ENCODE measurements around the gene ODC1. TPM values are rescaled to one million over a fixed set of nuclear protein-coding genes. Genes with fewer than 3 reads are reported as not detected.

The ODC1 gene
- total RNA-seq, 1 donor from 2014 or later: 119 TPM

DNA sequence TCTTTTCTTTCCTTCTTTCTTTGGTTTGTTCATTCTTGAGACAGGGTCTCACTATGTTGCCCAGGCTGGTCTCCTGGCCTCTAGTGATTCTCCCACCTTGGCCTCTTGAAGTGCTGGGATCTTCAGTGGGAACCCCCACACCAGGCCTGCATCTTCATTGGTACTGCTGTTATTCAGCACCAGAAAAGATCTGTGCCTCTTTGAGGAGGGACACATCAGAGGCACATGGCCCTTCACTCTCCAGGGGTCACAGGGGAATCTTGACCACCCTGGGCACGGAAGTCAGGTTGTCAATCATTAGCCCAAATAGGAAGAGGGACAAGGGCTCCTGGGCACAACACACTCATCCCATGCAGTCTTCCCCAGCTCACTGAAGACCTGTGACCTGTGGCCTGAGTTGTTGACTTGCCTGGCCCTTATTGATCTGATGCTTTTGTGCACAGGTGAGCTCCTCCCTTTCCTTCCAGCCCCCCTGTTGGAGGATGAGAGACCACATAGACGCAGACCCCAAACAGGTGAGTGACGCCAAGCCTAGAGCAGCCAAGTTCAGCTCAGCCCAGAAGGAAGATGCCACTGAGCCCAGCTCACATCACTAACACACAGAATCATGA is 33.0 kb upstream of the ODC1 start:
- Mint-ChIP-seq H3K27me3 (ENCODE audit: low read depth, unreplicated experiment) (peaks cover 51% of the 10 kb centered on the region), H3K27ac (ENCODE audit: unreplicated experiment) (no peak overlapping the region), H3K9me3 (ENCODE audit: unreplicated experiment) (no peaks in the 10 kb centered on the region), H3K36me3 (ENCODE audit: low read depth, unreplicated experiment) (no peaks in the 10 kb centered on the region), H3K4me1 (ENCODE audit: low read depth, unreplicated experiment) (no peaks in the 10 kb centered on the region), H3K4me3 (ENCODE audit: unreplicated experiment) (no peak overlapping the region)
- Histone ChIP-seq H3K9me3 (ENCODE audit: insufficient read depth, low read depth, low read length) (no peaks in the 10 kb centered on the region), H2AFZ (ENCODE audit: low read depth, low read length) (no peak overlapping the region), H4K20me1 (ENCODE audit: insufficient read depth, low read length) (no peaks in the 10 kb centered on the region), H3K79me2 (ENCODE audit: insufficient read depth, low read length) (no peaks in the 10 kb centered on the region), H3K27me3 (ENCODE audit: insufficient read depth, low read length) (peaks cover 15% of the 10 kb centered on the region), H3K4me3 (ENCODE audit: insufficient read depth, low read depth, low read length) (no peak overlapping the region), H3K36me3 (ENCODE audit: insufficient read depth, low read length) (no peaks in the 10 kb centered on the region), H3K4me1 (ENCODE audit: insufficient read depth, low read length) (peaks cover 2% of the 10 kb centered on the region), H3K4me2 (ENCODE audit: low read length) (no peak overlapping the region), H3K9ac (ENCODE audit: low read length) (no peak overlapping the region), H3K27ac (ENCODE audit: low read depth, low read length) (no peak overlapping the region)
- TF ChIP-seq EZH2 (IDR thresholded peaks at IDR 0.05; ENCODE audit: insufficient read depth, low read length): no peak
- TF ChIP-seq, protein P1, sequence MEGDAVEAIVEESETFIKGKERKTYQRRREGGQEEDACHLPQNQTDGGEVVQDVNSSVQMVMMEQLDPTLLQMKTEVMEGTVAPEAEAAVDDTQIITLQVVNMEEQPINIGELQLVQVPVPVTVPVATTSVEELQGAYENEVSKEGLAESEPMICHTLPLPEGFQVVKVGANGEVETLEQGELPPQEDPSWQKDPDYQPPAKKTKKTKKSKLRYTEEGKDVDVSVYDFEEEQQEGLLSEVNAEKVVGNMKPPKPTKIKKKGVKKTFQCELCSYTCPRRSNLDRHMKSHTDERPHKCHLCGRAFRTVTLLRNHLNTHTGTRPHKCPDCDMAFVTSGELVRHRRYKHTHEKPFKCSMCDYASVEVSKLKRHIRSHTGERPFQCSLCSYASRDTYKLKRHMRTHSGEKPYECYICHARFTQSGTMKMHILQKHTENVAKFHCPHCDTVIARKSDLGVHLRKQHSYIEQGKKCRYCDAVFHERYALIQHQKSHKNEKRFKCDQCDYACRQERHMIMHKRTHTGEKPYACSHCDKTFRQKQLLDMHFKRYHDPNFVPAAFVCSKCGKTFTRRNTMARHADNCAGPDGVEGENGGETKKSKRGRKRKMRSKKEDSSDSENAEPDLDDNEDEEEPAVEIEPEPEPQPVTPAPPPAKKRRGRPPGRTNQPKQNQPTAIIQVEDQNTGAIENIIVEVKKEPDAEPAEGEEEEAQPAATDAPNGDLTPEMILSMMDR (IDR thresholded peaks at IDR 0.05; ENCODE audit: insufficient read depth, low read depth, low read length): no peak
- FAIRE-seq (no peak), DNase-seq (ENCODE audit: low read depth) (no peak)

DNA sequence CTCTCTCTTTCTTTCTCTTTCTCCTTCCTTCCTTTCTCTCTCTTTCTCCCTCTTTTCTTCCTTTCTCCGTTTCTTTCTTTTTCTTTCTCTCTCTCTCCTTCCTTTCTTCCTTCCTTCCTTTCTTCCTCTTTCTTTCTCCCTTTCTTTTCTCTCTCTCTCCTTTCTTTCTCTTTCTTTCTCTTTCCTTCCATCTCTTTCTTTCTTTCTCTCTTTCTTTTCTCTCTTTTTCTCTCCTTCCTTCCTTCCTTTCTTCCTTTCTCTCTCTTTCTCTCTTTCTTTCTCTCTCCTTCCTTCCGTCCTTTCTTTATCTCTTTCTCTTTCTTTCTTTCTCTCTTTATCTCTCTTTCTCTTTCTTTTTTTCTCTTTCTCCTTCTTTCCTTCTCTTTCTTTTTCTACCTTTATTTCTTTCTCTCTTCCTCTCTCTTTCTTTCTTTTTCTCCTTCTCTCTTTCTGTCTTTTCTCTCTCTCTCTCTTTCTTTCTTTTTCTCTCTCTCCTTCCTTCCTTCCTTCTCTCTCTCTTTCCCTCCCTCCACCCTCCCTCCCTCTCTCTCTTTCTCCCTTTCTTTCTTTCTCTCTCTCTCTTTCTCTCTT is 32.3 kb upstream of the ODC1 start:
- Histone ChIP-seq H3K9ac (ENCODE audit: low read length) (no peak overlapping the region), H3K4me2 (ENCODE audit: low read length) (no peak overlapping the region), H3K36me3 (ENCODE audit: insufficient read depth, low read length) (no peaks in the 10 kb centered on the region), H3K4me3 (ENCODE audit: insufficient read depth, low read depth, low read length) (no peak overlapping the region), H3K4me1 (ENCODE audit: insufficient read depth, low read length) (peaks cover 2% of the 10 kb centered on the region), H3K9me3 (ENCODE audit: insufficient read depth, low read depth, low read length) (no peaks in the 10 kb centered on the region), H3K27ac (ENCODE audit: low read depth, low read length) (no peak overlapping the region), H2AFZ (ENCODE audit: low read depth, low read length) (no peak overlapping the region), H3K27me3 (ENCODE audit: insufficient read depth, low read length) (peaks cover 15% of the 10 kb centered on the region), H3K79me2 (ENCODE audit: insufficient read depth, low read length) (no peaks in the 10 kb centered on the region), H4K20me1 (ENCODE audit: insufficient read depth, low read length) (no peaks in the 10 kb centered on the region)
- no peaks in the 10 kb centered on the region for H3K36me3 Mint-ChIP-seq (ENCODE audit: low read depth, unreplicated experiment)
- DNase-seq (ENCODE audit: low read depth): no peak
- H3K9me3 Mint-ChIP-seq (ENCODE audit: unreplicated experiment): no peaks in the 10 kb centered on the region
- TF ChIP-seq EZH2 (IDR thresholded peaks at IDR 0.05; ENCODE audit: insufficient read depth, low read length): no peak
- TF ChIP-seq, protein P1 (IDR thresholded peaks at IDR 0.05; ENCODE audit: insufficient read depth, low read depth, low read length): no peak
- no peak for FAIRE-seq
- no peaks in the 10 kb centered on the region for H3K4me1 Mint-ChIP-seq (ENCODE audit: low read depth, unreplicated experiment)
- H3K27ac Mint-ChIP-seq (ENCODE audit: unreplicated experiment): no peak overlapping the region
- peaks cover 54% of the 10 kb centered on the region for H3K27me3 Mint-ChIP-seq (ENCODE audit: low read depth, unreplicated experiment)
- H3K4me3 Mint-ChIP-seq (ENCODE audit: unreplicated experiment): no peak overlapping the region

DNA sequence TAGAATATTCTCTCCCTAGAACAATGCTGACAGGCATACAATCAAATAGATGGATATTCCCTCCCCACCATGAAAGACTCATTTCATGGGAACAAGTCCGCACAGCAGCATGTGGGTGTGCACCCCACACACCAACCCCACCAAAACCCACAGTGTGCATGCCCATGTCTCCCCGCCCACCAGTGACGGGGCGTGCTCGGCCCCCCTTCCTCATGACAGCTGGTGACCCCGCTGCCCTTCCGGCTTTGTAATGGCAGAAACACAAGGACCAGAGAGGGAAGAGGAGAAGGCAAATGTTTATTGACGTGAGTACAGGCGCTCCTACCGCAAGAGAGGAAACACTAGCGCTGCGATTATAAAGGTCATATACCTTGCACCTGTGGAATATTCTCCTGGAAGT is 30.8 kb upstream of the ODC1 start:
- Histone ChIP-seq H3K36me3 (ENCODE audit: insufficient read depth, low read length) (no peaks in the 10 kb centered on the region), H4K20me1 (ENCODE audit: insufficient read depth, low read length) (no peaks in the 10 kb centered on the region), H3K9me3 (ENCODE audit: insufficient read depth, low read depth, low read length) (no peaks in the 10 kb centered on the region), H2AFZ (ENCODE audit: low read depth, low read length) (no peak overlapping the region), H3K9ac (ENCODE audit: low read length) (no peak overlapping the region), H3K27me3 (ENCODE audit: insufficient read depth, low read length) (peaks cover 12% of the 10 kb centered on the region), H3K4me1 (ENCODE audit: insufficient read depth, low read length) (peaks cover 2% of the 10 kb centered on the region), H3K27ac (ENCODE audit: low read depth, low read length) (no peak overlapping the region), H3K4me3 (ENCODE audit: insufficient read depth, low read depth, low read length) (no peak overlapping the region), H3K79me2 (ENCODE audit: insufficient read depth, low read length) (no peaks in the 10 kb centered on the region), H3K4me2 (ENCODE audit: low read length) (no peak overlapping the region)
- Mint-ChIP-seq H3K27me3 (ENCODE audit: low read depth, unreplicated experiment) (peaks cover 57% of the 10 kb centered on the region), H3K36me3 (ENCODE audit: low read depth, unreplicated experiment) (no peaks in the 10 kb centered on the region), H3K4me1 (ENCODE audit: low read depth, unreplicated experiment) (no peaks in the 10 kb centered on the region), H3K27ac (ENCODE audit: unreplicated experiment) (no peak overlapping the region), H3K9me3 (ENCODE audit: unreplicated experiment) (no peaks in the 10 kb centered on the region), H3K4me3 (ENCODE audit: unreplicated experiment) (no peak overlapping the region)
- TF ChIP-seq, protein P1 (IDR thresholded peaks at IDR 0.05; ENCODE audit: insufficient read depth, low read depth, low read length): no peak
- TF ChIP-seq EZH2 (IDR thresholded peaks at IDR 0.05; ENCODE audit: insufficient read depth, low read length): no peak
- DNase-seq (ENCODE audit: low read depth) (no peak), FAIRE-seq (no peak)

Measured in astrocyte (in vitro differentiated cells and primary cell).